K562 (cell line): ENCODE results near the gene VAMP8. TPM values are rescaled to one million over a fixed set of nuclear protein-coding genes. Genes with fewer than 3 reads are reported as not detected.
A peak's percentile ranks its signal among the peaks of the same experiment; 100 is the strongest.

ENCODE experiments used
- C11orf30 ChIP-seq: fragments of 450-650 bp; IDR thresholded peaks from 2 replicates; pipeline ENCODE4 v1.6.1; 2016; ENCODE audit warnings: low read depth, mild to moderate bottlenecking
- CBX2 ChIP-seq: fragments of 200-600 bp; sonication (generic); IDR thresholded peaks from one replicate; pipeline ENCODE4 v1.6.1; 2012; ENCODE audit warnings: mild to moderate bottlenecking, low read length, inconsistent platforms; ENCODE audit not compliant: insufficient read depth, poor library complexity, severe bottlenecking
- DIDO1 ChIP-seq: fragments of 450-650 bp; IDR thresholded peaks from 2 replicates; pipeline ENCODE4 v1.6.1; 2016; ENCODE audit warnings: low read depth, missing biosample characterization, missing genetic modification characterization
- E4F1 ChIP-seq: fragments of 250-450 bp; sonication (Bioruptor Pico); IDR thresholded peaks from 2 replicates; pipeline ENCODE4 v1.5.0; 2021; ENCODE audit warnings: mild to moderate bottlenecking, borderline replicate concordance
- MLLT1 ChIP-seq, 2 experiments: fragments of 450-650 bp; IDR thresholded peaks; 2 replicates each; pipeline ENCODE4 v1.6.1; 2016
- PREB ChIP-seq: sonication (generic); formaldehyde crosslinking; IDR thresholded peaks from 2 replicates; pipeline ENCODE4 v1.8.1; 2023; ENCODE audit warnings: mild to moderate bottlenecking, missing genetic modification reagents
- RAD21 ChIP-seq, 2 experiments: fragments of 250-450 bp in 1 of 2; fragments of 450-650 bp in 1 of 2; sonication (Bioruptor Pico) in 1 of 2; formaldehyde crosslinking in 1 of 2; IDR thresholded peaks in 1 of 2; conservative IDR thresholded peaks in 1 of 2; 2 replicates each; pipeline versions ENCODE4 v1.4.0 to v1.8.0; 2020 to 2022; ENCODE audit warnings: mild to moderate bottlenecking in 2 of 2, moderate library complexity in 1 of 2
- SMARCE1 ChIP-seq: fragments of 450-650 bp; IDR thresholded peaks from 2 replicates; pipeline ENCODE4 v1.7.1; 2016; ENCODE audit warnings: mild to moderate bottlenecking
- TEAD1 ChIP-seq, 2 experiments: fragments of 450-650 bp in 1 of 2; sonication (generic) in 1 of 2; formaldehyde crosslinking; IDR thresholded peaks; 2 replicates each; pipeline versions ENCODE4 v1.4.0 to v1.8.0; 2020 to 2022; ENCODE audit warnings: mild to moderate bottlenecking in 2 of 2, missing genetic modification reagents in 1 of 2
- ZBTB11 ChIP-seq, 3 experiments: fragments of 200-800 bp in 1 of 3; fragments of 250-450 bp in 1 of 3; fragments of 450-650 bp in 1 of 3; sonication (Bioruptor Pico) in 1 of 3; sonication (Bioruptor generic) in 1 of 3; formaldehyde crosslinking in 1 of 3; IDR thresholded peaks; 2 replicates each; pipeline versions ENCODE4 v1.6.1 to v1.8.0; 2016 to 2022; ENCODE audit warnings: mild to moderate bottlenecking in 2 of 3, missing genetic modification characterization in 2 of 3, missing compliant biosample characterization in 1 of 3, moderate library complexity in 1 of 3
- ZNF140 ChIP-seq: fragments of 250-450 bp; sonication (Bioruptor Pico); IDR thresholded peaks from 2 replicates; pipeline ENCODE4 v1.8.0; 2021; ENCODE audit warnings: moderate library complexity, mild to moderate bottlenecking, inconsistent platforms
- ZNF324 ChIP-seq: fragments of 250-450 bp; sonication (Bioruptor Pico); IDR thresholded peaks from 2 replicates; pipeline ENCODE4 v1.4.0; 2020; ENCODE audit warnings: mild to moderate bottlenecking
- ZNF512 ChIP-seq: IDR thresholded peaks from 2 replicates; pipeline ENCODE4 v1.6.1; 2016; ENCODE audit warnings: missing genetic modification characterization, missing compliant biosample characterization
- polyA plus RNA-seq, 8 experiments: library from polyadenylated mRNA; depleted of rRNA in 4 of 8; stranded (reverse) in 5 of 8; unstranded in 3 of 8; fragments of >200 nt; fragmentation: Nextera tagmentation in 2 of 8; fragmentation: Illumina TruSeq in 1 of 8; extraction: Ambion mirVana in 2 of 8; extraction: Trizol in 1 of 8; gene quantifications; 2 replicates each; pipeline versions ENCODE4 v1.2.1 to v1.2.3, GENCODE V29; 2011 to 2014; ENCODE audit warnings: inconsistent platforms in 1 of 8, missing spikeins in 1 of 8
- total RNA-seq, 7 experiments: library from RNA; depleted of rRNA in 6 of 7; stranded (reverse); fragments of >200 nt in 6 of 7; fragmentation: Illumina TruSeq in 2 of 7; extraction: Trizol in 2 of 7; gene quantifications; 2 replicates each; pipeline versions ENCODE4 v1.2.1 to v1.2.3, GENCODE V29; 2011 to 2021; ENCODE audit warnings: low replicate concordance in 1 of 7

Gene VAMP8
- total and polyA plus RNA-seq, 9 of the 15 experiments (the other 6 are each of a cell fraction or from before 2014, with no cell fraction given) = 107 to 571 (median 248) TPM

DNA sequence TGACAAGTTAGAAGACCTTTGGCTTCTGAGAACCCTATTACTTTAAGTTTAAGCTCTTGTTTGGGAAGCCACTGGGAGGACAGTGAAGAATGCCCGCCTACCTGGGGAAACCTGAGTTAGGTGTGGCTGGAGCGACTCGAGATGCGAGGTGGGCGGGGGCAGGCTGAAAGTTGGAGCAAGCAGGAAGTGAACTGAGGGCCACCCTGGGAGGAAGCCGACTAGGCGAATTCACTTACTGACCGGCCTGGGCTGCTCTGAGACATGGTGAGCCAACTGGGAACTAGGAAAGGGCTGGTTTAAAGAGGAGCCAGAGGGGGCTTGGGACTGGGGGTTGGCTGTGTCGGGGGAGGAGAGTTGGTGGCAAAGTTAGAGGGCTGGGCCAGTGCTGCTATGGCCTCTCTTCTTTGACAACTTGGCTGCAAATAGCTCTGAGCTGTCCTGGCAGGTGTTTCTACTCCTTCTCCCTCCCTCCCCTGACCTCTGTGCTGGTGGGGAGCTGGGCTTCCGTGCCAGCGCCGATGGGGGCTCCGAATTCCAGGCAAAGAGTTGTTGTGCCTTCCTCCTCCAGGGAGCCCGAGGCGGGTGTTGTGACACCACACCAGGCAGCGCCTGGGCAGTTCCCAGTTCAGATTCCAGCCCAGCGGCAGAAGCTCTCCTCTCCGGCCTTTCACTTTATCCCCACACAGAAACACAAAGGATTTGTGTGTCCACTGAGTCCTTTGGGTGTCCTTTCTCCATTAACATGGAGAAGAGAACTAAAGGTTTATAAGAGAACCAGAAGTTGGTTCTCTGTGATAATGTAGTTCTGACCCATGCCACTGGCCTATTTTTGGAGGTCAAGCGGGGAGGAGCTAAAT, at the start of gene VAMP8 (continued):
- TF ChIP-seq MLLT1 (IDR thresholded peaks at IDR 0.05) (no peak), ZNF324 (CRISPR knock-in tag) (0 out of 2 replicates have a peak, but pooled peaks have one; percentile 7), ZNF512 (tag) (no peak), TEAD1 (CRISPR knock-in tag; IDR thresholded peaks at IDR 0.05) (peak in 1 of 2 experiments; percentile 21; a peak in 1 of 4 replicates), C11orf30 (no peak), RAD21 (CRISPR knock-in tag; conservative IDR thresholded peaks at IDR 0.05 in 1 of 2, IDR thresholded peaks at IDR 0.05 in 1 of 2) (no peak; a peak in 1 of 4 replicates), SMARCE1 (no peak), DIDO1 (tag) (no peak), PREB (CRISPR knock-in tag) (no peak), E4F1 (CRISPR knock-in tag) (no peak), ZBTB11 (CRISPR knock-in tag; IDR thresholded peaks at IDR 0.05) (no peak; a peak in 1 of 6 replicates), ZNF140 (CRISPR knock-in tag) (no peak), CBX2 (no peak)
